PC-9 (cell line): Measurements from ENCODE around the gene OSCP1.

Source experiments
- CTCF ChIP-seq: fragments of 200-600 bp; sonication (generic); conservative IDR thresholded peaks from 2 replicates; pipeline ENCODE4 v1.6.1; 2017; ENCODE audit warnings: mixed run types, antibody characterized with exemption, mild to moderate bottlenecking, moderate library complexity
- EZH2 ChIP-seq: fragments of 200-600 bp; sonication (generic); IDR thresholded peaks from 2 replicates; pipeline ENCODE4 v1.8.0; 2017; ENCODE audit warnings: antibody characterized with exemption, low read depth

- TF ChIP-seq CTCF, result no peak
- TF ChIP-seq EZH2, result no peak
Measured at GRCh38 chr1:36475341-36475740, 25.1 kb upstream of the OSCP1 start.
